ENCODE data around the gene FLNA.
"Not testable (repeated sequence)": the region's sequence is repeated elsewhere in the genome, so short reads cannot be mapped to it uniquely, and the experiment has no call there.

Gene FLNA

DNA sequence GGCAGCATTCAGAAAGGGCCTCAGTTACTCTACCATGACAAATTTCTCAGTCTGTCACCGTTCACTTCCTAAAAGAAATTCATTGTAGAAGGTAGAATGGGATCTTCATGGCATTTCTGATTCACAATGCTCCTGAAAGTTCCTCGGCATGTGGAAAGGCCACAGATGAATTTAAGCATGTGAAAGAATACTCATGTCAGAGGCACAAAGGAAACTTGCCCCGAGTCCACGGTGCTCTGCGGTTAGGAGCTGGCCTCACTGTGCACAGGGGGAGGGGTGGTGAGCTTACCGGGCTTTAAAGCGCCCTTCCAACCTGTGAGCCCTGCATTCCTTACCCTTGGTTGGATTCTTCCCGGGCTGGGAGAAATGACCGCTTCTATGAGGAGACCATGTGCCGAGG lies 69.6 kb downstream of the FLNA start (continued):
- TF ChIP-seq, protein P1, sequence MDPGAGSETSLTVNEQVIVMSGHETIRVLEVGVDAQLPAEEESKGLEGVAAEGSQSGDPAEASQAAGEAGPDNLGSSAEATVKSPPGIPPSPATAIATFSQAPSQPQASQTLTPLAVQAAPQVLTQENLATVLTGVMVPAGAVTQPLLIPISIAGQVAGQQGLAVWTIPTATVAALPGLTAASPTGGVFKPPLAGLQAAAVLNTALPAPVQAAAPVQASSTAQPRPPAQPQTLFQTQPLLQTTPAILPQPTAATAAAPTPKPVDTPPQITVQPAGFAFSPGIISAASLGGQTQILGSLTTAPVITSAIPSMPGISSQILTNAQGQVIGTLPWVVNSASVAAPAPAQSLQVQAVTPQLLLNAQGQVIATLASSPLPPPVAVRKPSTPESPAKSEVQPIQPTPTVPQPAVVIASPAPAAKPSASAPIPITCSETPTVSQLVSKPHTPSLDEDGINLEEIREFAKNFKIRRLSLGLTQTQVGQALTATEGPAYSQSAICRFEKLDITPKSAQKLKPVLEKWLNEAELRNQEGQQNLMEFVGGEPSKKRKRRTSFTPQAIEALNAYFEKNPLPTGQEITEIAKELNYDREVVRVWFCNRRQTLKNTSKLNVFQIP (CRISPR knock-in tag; IDR thresholded peaks at IDR 0.05; ENCODE audit: borderline replicate concordance, low read depth) = no peak

DNA sequence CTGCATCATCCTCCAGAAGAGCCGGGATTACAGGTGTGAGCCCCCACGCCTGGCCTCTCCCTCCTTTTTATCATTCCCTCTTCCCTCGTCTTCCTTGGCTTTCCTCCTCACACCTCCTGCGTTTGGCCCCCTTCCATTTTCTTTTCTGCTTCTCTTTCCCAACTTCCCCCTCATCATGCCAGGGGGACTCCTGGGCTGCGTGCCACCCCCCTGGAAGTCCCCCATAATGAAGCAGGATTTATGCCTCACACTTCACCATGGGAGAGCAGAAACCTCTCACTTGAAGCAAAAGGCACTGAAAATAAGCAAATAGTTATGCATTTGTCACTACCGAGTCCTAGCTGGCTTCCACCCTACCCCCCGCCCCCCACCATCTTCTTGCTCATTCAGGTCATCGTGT lies 71.0 kb downstream of the FLNA start:
- TF ChIP-seq GLIS3 (CRISPR knock-in tag; IDR thresholded peaks at IDR 0.05) = no peak
- TF ChIP-seq BACH2 (CRISPR knock-in tag; IDR thresholded peaks at IDR 0.05; ENCODE audit: borderline replicate concordance) = no peak
- no peak for ATAC-seq

DNA sequence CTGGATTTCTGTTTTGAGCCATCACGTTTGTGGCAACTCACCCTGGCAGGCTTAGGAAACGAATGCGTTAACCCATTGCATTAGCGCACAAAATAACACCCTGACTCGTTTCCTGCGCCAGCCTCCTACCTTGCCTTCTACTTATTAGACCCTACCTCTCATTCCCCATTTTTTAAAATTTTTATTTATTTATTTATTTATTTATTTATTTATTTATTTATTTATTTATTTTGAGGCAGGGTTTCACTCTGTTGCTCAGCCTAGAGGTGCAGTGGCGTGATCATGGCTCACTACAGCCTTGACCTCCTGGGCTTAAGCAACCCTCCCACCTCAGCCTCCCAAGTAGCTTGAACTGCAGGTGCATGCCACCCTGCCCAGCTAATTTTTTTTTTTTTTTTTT lies 71.4 kb downstream of the FLNA start:
- ATAC-seq = not testable (repeated sequence)

DNA sequence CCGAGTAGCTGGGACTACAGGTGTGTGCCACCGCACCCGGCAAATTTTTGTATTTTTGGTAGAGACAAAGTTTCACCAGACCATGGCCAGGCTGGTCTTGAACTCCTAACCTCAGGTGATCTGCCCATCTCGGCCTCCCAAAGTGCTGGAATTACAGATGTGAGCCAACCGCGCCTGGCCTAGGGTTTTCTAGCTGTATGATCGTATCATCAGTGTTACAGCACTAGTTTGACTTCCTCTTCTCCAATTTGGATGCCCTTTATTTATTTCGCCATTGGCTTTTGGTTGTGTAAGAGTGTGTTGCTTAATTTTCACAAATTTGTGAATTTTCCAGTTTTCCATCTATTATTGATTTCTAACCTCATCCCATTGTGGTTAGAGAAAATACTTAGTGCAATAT lies 73.6 kb downstream of the FLNA start:
- TF ChIP-seq ARNTL (CRISPR knock-in tag; IDR thresholded peaks at IDR 0.05; ENCODE audit: borderline replicate concordance, low read depth) = no peak
- no peak for TF ChIP-seq ESRRG (CRISPR knock-in tag; IDR thresholded peaks at IDR 0.05)
- no peak for TF ChIP-seq SNAI2 (CRISPR knock-in tag; IDR thresholded peaks at IDR 0.05)
- TF ChIP-seq ZFP3 (CRISPR knock-in tag; IDR thresholded peaks at IDR 0.05) = no peak
- no peak for TF ChIP-seq ZNF70 (CRISPR knock-in tag; IDR thresholded peaks at IDR 0.05)
- TF ChIP-seq, protein P1 (CRISPR knock-in tag; IDR thresholded peaks at IDR 0.05; ENCODE audit: borderline replicate concordance, low read depth) = no peak
- no peak for TF ChIP-seq ZNF8 (CRISPR knock-in tag; IDR thresholded peaks at IDR 0.05)
- no peak for TF ChIP-seq ISL1 (CRISPR knock-in tag; IDR thresholded peaks at IDR 0.05)
- no peak for TF ChIP-seq RARB (CRISPR knock-in tag; IDR thresholded peaks at IDR 0.05)
- TF ChIP-seq TCF4 (CRISPR knock-in tag; IDR thresholded peaks at IDR 0.05; ENCODE audit: borderline replicate concordance) = no peak
- TF ChIP-seq, protein P2, sequence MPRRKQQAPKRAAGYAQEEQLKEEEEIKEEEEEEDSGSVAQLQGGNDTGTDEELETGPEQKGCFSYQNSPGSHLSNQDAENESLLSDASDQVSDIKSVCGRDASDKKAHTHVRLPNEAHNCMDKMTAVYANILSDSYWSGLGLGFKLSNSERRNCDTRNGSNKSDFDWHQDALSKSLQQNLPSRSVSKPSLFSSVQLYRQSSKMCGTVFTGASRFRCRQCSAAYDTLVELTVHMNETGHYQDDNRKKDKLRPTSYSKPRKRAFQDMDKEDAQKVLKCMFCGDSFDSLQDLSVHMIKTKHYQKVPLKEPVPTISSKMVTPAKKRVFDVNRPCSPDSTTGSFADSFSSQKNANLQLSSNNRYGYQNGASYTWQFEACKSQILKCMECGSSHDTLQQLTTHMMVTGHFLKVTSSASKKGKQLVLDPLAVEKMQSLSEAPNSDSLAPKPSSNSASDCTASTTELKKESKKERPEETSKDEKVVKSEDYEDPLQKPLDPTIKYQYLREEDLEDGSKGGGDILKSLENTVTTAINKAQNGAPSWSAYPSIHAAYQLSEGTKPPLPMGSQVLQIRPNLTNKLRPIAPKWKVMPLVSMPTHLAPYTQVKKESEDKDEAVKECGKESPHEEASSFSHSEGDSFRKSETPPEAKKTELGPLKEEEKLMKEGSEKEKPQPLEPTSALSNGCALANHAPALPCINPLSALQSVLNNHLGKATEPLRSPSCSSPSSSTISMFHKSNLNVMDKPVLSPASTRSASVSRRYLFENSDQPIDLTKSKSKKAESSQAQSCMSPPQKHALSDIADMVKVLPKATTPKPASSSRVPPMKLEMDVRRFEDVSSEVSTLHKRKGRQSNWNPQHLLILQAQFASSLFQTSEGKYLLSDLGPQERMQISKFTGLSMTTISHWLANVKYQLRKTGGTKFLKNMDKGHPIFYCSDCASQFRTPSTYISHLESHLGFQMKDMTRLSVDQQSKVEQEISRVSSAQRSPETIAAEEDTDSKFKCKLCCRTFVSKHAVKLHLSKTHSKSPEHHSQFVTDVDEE (CRISPR knock-in tag; IDR thresholded peaks at IDR 0.05) = no peak
- TF ChIP-seq, protein P3, sequence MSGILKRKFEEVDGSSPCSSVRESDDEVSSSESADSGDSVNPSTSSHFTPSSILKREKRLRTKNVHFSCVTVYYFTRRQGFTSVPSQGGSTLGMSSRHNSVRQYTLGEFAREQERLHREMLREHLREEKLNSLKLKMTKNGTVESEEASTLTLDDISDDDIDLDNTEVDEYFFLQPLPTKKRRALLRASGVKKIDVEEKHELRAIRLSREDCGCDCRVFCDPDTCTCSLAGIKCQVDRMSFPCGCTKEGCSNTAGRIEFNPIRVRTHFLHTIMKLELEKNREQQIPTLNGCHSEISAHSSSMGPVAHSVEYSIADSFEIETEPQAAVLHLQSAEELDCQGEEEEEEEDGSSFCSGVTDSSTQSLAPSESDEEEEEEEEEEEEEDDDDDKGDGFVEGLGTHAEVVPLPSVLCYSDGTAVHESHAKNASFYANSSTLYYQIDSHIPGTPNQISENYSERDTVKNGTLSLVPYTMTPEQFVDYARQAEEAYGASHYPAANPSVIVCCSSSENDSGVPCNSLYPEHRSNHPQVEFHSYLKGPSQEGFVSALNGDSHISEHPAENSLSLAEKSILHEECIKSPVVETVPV (CRISPR knock-in tag; IDR thresholded peaks at IDR 0.05) = no peak
- TF ChIP-seq ZC3H10 (CRISPR knock-in tag; IDR thresholded peaks at IDR 0.05) = no peak
- no peak for TF ChIP-seq ZFP30 (CRISPR knock-in tag; IDR thresholded peaks at IDR 0.05)
- TF ChIP-seq CSDC2 (CRISPR knock-in tag; IDR thresholded peaks at IDR 0.05) = no peak
- no peak for TF ChIP-seq GLIS3 (CRISPR knock-in tag; IDR thresholded peaks at IDR 0.05)
- TF ChIP-seq BACH2 (CRISPR knock-in tag; IDR thresholded peaks at IDR 0.05; ENCODE audit: borderline replicate concordance) = no peak
- TF ChIP-seq OSR1 (CRISPR knock-in tag; IDR thresholded peaks at IDR 0.05) = no peak
- no peak for ATAC-seq
